Muscle of leg (tissue), 11 donors: ENCODE data around the gene DSG3. TPM values are rescaled to one million over a fixed set of nuclear protein-coding genes. Genes with fewer than 3 reads are reported as not detected.

ENCODE experiments used
- DNase-seq: peaks from one replicate; pipeline ENCODE4 v3.0.0; 2013
- H3K27ac ChIP-seq: one replicate; pipeline ENCODE4 v1.5.1; 2013; ENCODE audit warnings: mild to moderate bottlenecking, low read length, control low read depth
- H3K27me3 ChIP-seq: one replicate; pipeline ENCODE4 v1.6.1; 2013; ENCODE audit warnings: low read length; ENCODE audit not compliant: control insufficient read depth, insufficient read depth
- H3K36me3 ChIP-seq: one replicate; pipeline ENCODE4 v1.6.1; 2013; ENCODE audit warnings: low read length; ENCODE audit not compliant: control insufficient read depth, insufficient read depth
- H3K4me1 ChIP-seq: one replicate; pipeline ENCODE4 v1.6.1; 2013; ENCODE audit warnings: low read length; ENCODE audit not compliant: control insufficient read depth, insufficient read depth
- H3K4me3 ChIP-seq: one replicate; pipeline ENCODE4 v1.5.1; 2013; ENCODE audit warnings: low read length, control low read depth
- H3K9me3 ChIP-seq: replicated peaks from 2 replicates; pipeline ENCODE4 v1.6.1; 2013; ENCODE audit warnings: low read depth, low read length; ENCODE audit not compliant: control insufficient read depth
- WGBS: methylation state at CpG from one replicate; pipeline ENCODE4 v1.1.5; 2013; ENCODE audit warnings: missing lambda C conversion rate; ENCODE audit not compliant: insufficient coverage; 5-methylcytosine and 5-hydroxymethylcytosine counted together
- polyA plus RNA-seq, 8 donors: library from polyadenylated mRNA; unstranded; fragments of 120-200 nt; gene quantifications; one replicate each; pipeline versions ENCODE4 v1.2.1 to v1.2.3, GENCODE V29; 2013; ENCODE audit warnings: inconsistent platforms in 1 of 8, low replicate concordance in 1 of 8; ENCODE audit not compliant: insufficient read length in 8 of 8, insufficient read depth in 1 of 8
- total RNA-seq: library from RNA; stranded (reverse); fragments of 120-200 nt; gene quantifications from one replicate; pipeline ENCODE4 v1.2.4, GENCODE V29; 2013

Gene DSG3
- total and polyA plus RNA-seq, 9 donors: 0.04 to 5.7 (median 0.16) TPM; not detected in 6

DNA sequence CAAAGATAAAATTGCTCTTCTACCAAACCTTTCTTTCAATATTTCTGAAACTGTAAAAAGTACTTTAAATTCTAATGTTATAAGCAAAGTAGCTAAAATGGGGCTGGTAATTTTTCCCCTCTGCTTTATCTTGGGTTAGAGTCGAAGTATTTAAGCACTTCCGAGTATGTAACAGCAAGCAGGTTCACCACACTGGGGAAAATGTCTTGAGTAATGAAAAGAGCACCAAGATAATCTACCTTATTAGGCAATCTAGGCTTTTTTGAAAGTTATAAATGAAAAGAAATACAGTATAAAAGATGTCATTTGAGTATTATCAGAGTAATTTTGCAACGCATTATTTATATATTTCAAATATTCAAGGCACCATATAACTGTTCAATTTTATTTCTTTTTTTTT, 687 bp upstream of the DSG3 start:
- no CpG with 5 or more reads among the region's 3 CpGs for WGBS
- Histone ChIP-seq H3K4me3 (no peak overlapping the region), H3K36me3 (no peaks in the 10 kb centered on the region), H3K4me1 (no peaks in the 10 kb centered on the region), H3K9me3 (no peaks in the 10 kb centered on the region), H3K27ac (no peak overlapping the region), H3K27me3 (no peaks in the 10 kb centered on the region)
- no peak for DNase-seq

DNA sequence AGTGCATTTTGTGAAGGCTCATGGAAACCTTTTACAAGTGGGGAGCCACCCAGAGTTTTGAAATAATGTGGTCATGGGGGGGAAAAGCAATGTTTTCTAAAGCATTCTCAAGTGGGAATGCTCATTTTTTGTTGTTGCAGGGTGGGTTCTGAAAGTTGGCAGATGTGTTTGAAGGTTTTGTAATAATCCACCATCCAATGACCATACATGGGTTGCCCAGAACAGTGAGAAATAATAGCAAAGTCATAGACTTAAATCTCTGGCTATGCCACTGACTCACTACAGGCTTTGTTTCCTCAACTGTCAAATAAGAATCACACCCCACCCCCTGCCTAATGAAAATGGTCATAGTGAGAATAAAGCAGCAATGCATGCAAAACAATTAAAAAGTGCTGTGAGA, 2.9 kb downstream of the DSG3 start:
- H3K27me3 ChIP-seq: no peaks in the 10 kb centered on the region
- H3K27ac ChIP-seq: no peak overlapping the region
- H3K9me3 ChIP-seq: no peaks in the 10 kb centered on the region
- no peak overlapping the region for H3K4me3 ChIP-seq
- DNase-seq: no peak
- H3K36me3 ChIP-seq: no peaks in the 10 kb centered on the region
- H3K4me1 ChIP-seq: no peaks in the 10 kb centered on the region

DNA sequence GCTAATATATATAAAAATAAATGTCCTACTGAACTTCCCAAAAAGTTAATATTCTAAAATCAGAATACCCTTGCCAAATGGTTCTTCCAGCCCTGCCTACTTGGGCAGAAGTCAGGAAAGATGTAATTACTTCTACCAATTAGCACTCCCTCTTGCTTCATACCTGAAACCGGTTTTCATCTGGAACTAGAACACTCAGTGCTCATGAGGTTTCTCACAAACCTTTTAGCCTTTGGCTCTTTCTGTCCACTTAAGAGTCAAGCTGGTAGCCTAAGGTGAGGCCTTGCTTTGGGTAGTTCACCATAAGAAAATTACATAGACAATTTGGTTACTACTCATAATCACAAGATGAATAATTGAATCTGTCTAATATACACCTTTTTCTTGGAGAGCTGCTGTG, 4.1 kb downstream of the DSG3 start:
- DNase-seq: no peak
- Histone ChIP-seq H3K9me3 (no peaks in the 10 kb centered on the region), H3K27ac (no peak overlapping the region), H3K27me3 (no peaks in the 10 kb centered on the region), H3K4me1 (no peaks in the 10 kb centered on the region), H3K36me3 (no peaks in the 10 kb centered on the region), H3K4me3 (no peak overlapping the region)
- 100% methylated on average over 1 of the region's 1 CpG for WGBS

DNA sequence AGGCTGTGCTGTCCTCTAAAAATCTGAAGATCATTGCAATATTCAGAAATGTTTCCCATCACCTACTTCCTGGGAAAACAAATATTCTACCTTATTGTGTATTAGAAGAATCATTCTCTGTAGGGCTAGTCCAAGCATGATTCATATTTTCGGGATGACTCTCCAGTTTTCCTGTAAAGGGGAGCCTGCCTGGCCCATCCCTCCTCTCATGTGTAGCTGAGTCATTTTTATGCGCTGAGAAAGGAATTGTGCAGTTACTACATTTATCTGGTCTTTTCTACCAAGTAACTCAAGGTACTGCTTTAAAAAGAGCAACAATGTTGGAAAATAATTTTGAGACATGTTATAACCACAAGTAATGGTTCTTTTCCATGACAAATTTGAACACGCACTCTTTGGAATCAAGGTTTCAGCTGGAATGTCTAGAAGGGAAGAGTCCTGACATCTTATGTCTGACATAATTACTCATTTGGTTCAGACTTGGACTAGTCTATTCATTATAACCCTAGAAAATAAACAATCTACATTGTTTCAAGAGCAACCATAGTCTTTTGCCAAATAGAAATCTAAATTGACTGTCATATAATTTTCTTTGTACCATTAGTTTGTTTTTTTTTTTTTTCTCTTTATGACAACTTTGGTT, 6.6 kb downstream of the DSG3 start:
- WGBS: 40% methylated on average over 1 of the region's 3 CpGs
- Histone ChIP-seq H3K9me3 (no peaks in the 10 kb centered on the region), H3K27ac (no peak overlapping the region), H3K27me3 (no peaks in the 10 kb centered on the region), H3K4me1 (no peaks in the 10 kb centered on the region), H3K36me3 (no peaks in the 10 kb centered on the region), H3K4me3 (no peak overlapping the region)
- DNase-seq: no peak

DNA sequence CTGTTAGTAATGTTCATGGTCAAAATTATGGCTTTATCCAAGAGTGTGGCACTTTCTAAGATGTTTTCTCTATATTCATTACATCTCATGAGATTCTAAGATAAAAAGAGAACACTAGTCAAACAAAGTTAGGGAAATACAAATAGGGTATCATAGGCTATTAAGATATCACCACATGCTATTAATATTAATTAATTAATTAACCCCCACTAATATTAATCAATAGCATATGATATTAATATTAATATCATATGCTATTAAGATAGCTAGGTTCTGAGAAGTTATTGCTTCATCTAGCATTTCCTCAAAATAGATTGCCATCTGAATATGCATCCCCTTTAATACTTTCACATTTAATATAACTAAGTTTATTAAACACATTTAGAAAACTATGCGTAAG, 22.1 kb downstream of the DSG3 start:
- DNase-seq: no peak
- H3K4me3 ChIP-seq: no peak overlapping the region
- H3K27ac ChIP-seq: no peak overlapping the region
- no peaks in the 10 kb centered on the region for H3K27me3 ChIP-seq
- no CpG with 5 or more reads among the region's 1 CpG for WGBS
- no peaks in the 10 kb centered on the region for H3K36me3 ChIP-seq
- no peaks in the 10 kb centered on the region for H3K4me1 ChIP-seq
- H3K9me3 ChIP-seq: no peaks in the 10 kb centered on the region

DNA sequence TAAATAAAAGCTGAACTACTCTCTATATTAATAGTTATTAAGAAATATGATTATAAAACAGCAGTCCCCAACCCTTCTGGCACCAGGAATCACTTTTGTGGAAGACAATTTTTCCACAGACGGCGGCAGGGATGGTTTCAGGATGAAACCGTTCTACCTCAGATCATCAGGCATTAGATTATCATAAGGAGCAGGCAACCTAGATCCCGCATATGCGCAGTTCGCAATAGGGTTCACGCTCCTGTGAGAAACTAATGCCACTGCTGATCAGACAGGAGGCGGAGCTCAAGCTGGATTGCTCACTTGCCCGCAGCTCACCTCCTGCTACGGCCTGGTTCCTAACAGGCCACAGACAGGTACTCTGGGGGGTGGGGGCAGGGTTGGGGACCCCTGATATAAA, 31.1 kb downstream of the DSG3 start:
- Histone ChIP-seq H3K36me3 (no peaks in the 10 kb centered on the region), H3K27me3 (no peaks in the 10 kb centered on the region), H3K4me1 (no peaks in the 10 kb centered on the region), H3K4me3 (no peak overlapping the region), H3K9me3 (no peaks in the 10 kb centered on the region), H3K27ac (no peak overlapping the region)
- no peak for DNase-seq
- WGBS: 91% methylated on average over 10 of the region's 10 CpGs

DNA sequence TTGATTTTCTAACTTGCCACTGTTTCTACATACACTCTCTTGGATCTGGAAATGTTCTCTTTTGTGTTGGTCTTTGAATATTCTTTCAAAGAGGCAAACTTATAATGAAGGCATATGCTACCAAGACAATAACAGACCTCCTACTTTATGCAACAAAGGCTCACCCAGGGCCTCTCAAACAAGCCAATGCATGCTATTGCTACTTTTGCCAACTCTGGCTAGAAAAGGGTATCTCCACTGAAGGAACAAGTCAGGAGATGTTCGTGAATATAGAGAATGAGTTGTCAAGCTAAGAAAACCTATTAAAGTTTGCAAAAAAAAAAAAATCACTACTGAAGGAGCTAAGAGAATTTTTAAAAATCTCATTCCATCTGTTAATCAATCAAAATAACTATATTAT, 34.5 kb downstream of the DSG3 start:
- no peaks in the 10 kb centered on the region for H3K9me3 ChIP-seq
- H3K36me3 ChIP-seq: no peaks in the 10 kb centered on the region
- H3K4me3 ChIP-seq: no peak overlapping the region
- no peak overlapping the region for H3K27ac ChIP-seq
- no CpG with 5 or more reads among the region's 1 CpG for WGBS
- DNase-seq: no peak
- H3K4me1 ChIP-seq: no peaks in the 10 kb centered on the region
- no peaks in the 10 kb centered on the region for H3K27me3 ChIP-seq

DNA sequence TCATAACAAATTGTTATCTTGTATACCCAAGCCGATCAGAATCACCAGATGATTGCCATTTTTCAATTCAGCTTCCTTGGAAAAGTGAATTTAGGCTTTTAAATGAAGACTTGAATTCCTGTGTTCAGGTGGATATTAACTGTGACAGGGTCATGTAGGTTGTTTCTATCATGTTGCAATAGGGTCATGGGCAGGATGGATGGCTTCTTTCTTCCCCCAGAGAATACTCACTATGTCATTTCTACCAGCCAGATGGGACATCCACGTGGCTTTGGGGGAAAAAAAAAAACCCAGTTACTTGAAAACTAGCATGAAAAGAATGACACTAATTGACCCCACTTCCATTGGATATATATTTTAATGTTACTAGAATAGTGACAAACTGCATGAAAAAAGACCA, 35.9 kb downstream of the DSG3 start:
- no peak overlapping the region for H3K4me3 ChIP-seq
- H3K27me3 ChIP-seq: no peaks in the 10 kb centered on the region
- H3K27ac ChIP-seq: no peak overlapping the region
- no peaks in the 10 kb centered on the region for H3K9me3 ChIP-seq
- WGBS: no CpG with 5 or more reads among the region's 2 CpGs
- no peaks in the 10 kb centered on the region for H3K4me1 ChIP-seq
- no peak for DNase-seq
- no peaks in the 10 kb centered on the region for H3K36me3 ChIP-seq

DNA sequence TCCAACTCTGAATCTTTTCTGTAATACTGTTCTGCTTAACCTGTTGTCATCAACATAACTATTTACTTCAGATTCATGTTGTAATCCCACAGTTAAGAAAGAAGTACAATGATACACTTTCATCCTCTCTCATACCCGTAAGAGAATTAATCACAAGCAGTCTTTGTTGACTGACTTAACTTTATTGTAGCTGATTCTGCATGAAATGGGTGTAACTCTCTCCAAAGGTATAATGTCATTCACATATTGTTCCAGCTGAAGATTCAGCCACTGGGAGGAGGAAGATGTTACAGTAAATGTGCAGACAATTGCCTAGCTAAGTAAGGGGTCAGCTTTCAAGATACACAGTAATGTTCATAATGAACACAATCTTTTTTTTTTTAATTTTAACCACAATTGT, 36.9 kb downstream of the DSG3 start:
- no peaks in the 10 kb centered on the region for H3K4me1 ChIP-seq
- no CpG with 5 or more reads among the region's 1 CpG for WGBS
- H3K27ac ChIP-seq: no peak overlapping the region
- H3K27me3 ChIP-seq: no peaks in the 10 kb centered on the region
- H3K4me3 ChIP-seq: no peak overlapping the region
- DNase-seq: no peak
- H3K36me3 ChIP-seq: no peaks in the 10 kb centered on the region
- H3K9me3 ChIP-seq: no peaks in the 10 kb centered on the region

DNA sequence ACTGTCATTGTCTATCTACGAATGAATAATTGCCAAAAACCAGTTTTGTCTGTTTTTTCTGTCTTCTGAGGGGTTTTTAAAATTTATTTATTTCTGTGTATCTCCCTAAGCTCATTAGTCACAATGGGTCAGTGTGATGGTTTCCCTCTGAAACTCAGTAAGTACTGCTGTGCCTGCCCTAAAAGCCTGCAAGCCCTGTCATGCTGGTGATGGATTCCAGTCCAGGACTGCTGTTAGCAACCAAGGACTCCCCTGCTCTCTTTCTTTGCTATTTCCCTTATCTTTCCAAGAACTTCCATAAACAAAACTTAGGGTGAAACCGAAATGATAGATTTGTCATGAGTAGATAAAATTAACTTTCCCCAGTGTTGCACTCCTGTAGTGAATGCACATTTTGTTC, 38.6 kb downstream of the DSG3 start:
- Histone ChIP-seq H3K36me3 (no peaks in the 10 kb centered on the region), H3K4me3 (no peak overlapping the region), H3K27ac (no peak overlapping the region), H3K4me1 (no peaks in the 10 kb centered on the region), H3K27me3 (no peaks in the 10 kb centered on the region), H3K9me3 (no peaks in the 10 kb centered on the region)
- WGBS: no CpG with 5 or more reads among the region's 2 CpGs
- DNase-seq: no peak
